ENCODE data around the gene BCAS1.
"Not testable (repeated sequence)": the region's sequence is repeated elsewhere in the genome, so short reads cannot be mapped to it uniquely, and the experiment has no call there.

BCAS1 gene

DNA sequence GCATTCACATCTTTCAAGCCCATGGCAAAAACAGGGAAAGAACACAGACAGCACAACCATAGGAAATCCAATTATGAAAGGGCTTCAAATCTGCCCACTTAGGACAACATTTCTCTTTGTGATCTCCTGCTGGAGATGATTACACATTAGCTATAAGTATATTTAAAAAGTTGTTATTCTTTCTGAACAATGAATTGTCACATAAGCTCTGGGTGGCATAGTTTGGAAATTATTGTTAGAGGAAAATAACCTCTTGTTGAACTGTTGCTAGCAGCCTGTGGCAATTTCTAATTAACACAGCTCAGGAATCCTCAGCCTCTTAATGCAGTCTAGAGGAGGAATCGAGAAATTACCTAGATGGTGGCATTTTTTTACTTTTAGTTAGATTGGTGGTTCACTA lies 54.9 kb downstream of the BCAS1 start:
- DNase-seq: no peak

DNA sequence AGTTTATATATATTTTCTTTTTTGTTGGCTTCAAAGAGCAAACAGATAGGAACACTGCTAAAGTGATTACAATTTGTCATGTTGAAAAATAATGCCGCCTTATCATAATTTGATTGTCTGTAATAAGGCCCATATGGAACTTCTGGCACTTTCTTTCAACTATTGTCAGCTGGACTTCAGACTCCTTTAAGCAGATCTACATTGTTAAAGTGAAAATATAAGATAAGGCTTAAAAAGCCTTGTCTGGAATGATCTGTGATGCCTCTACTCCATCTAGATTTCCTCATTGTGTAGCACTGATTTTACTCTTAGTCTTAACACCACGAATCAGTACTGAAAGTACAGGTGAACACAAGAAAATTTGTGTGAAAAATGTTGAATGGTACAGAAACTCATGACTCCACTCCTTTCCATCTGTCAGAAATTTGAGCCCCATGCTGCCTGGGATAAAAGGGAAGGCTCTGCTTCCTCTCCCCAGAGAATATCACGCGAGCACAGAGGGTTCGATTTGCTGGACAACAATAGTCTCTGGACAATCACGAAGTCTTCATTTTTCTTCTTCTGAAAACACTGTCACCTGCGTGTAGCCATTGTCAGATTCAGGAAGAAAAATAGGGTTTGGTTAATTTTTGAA lies 56.0 kb downstream of the BCAS1 start:
- DNase-seq: no peak

DNA sequence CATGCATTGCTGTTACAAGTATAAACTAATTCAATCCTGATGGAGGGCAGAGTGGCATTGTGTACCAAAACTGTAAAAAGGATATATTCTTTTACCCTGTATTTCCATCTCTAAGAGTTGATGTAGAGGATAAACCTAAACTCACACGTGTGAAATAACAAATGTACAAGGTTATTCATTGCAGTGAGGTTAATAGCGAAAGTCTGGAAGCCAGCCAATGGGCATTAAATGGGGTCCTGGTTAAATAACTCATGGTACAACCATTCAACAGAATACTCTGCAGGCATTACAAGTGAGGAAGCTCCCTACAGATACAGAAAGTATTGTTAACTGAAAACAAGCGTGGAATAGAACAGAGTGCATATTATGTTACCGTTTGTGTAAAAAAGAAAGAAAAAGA lies 56.9 kb downstream of the BCAS1 start:
- no peak for DNase-seq

- no peak for DNase-seq
Observed at GRCh38 chr20:54011346-54011745, 59.0 kb downstream of the BCAS1 start.

DNA sequence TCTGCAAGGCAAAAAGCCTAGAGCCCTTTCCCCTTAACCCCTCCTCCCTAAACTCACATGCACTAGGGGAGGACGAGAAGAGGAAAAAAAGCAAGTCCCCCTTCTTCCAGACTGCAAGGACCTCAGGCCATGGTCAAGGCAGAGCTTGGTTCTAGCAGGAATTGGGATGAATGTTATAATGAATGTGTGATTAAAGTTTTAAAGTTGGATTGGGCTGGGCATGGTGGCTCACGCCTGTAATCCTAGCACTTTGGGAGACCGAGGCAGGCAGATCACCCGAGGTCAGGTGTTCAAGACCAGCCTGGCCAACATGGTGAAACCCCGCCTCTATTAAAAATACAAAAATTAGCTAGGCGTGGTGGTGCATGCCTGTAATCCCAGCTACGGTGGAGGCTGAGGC lies 64.2 kb downstream of the BCAS1 start:
- DNase-seq: not testable (repeated sequence)

GRCh38 chr20:54005524-54005923 lies 64.9 kb downstream of the BCAS1 start:
- DNase-seq: no peak

- no peak for DNase-seq
Observed at GRCh38 chr20:54004445-54004844, 65.9 kb downstream of the BCAS1 start.

DNA sequence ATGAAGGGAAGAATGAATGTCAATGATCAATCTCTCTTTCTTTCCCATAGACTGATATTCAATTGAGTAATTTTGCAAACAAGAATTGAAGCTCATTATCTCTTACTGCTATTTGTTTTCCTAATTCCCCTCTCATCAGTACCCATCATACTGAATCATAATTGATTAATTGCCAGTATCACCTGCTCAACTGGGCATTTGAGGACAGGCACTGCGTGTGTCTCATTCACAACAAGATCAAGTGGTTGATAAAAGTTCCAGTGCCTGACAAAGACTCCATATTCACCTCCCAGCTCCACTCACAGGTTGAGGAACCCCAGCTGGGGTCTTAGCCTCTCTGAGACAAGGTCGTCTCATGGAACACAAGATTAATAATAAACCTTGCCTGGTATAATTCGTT lies 67.7 kb downstream of the BCAS1 start:
- DNase-seq: no peak

GRCh38 chr20:54002056-54002575 lies 68.3 kb downstream of the BCAS1 start:
- no peak for DNase-seq

DNA sequence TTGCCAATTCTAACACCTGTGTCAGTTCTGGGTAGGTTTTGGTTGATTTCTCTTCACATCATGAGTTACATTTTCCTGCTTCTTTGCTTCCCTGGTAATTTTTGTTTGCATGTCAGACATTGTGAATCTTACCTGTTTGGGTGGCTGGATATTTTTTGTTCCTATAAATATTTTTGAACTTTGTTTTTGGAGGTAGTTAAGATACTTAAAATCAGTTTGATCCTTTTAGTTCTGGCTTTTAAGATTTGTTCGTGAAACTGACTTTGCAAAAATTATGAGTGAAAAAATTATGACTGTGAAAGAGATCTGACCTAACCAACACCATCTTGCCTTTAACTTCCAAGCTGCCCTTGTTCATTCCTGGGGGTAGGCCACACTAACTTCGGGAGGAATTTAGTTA lies 69.5 kb downstream of the BCAS1 start:
- no peak for DNase-seq

GRCh38 chr20:54000262-54000661 lies 70.1 kb downstream of the BCAS1 start:
- DNase-seq: no peak

GRCh38 chr20:53999077-53999476 lies 71.3 kb downstream of the BCAS1 start:
- DNase-seq: no peak

- no peak for DNase-seq
Observed at GRCh38 chr20:53996584-53997486, 73.6 kb downstream of the BCAS1 start.

DNA sequence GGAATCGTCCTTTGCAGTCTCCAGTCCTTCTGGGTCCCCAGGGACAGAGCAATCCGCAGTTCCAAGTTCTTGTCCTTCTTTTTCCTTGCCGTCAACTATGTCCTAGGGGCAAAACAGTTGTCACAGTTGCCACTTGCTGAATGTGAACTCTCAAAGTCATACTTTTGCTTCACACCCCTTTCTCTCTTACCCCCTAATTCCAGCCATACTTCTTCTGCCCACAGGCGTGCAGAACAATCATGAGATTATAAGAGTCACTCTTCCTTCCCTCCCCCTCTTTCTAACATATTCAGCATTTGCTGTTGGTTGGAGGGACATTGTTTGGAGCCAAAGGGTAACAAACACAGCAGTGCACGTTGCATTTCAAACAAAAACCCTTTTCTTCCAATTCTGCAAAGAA lies 74.4 kb downstream of the BCAS1 start:
- DNase-seq: no peak

DNA sequence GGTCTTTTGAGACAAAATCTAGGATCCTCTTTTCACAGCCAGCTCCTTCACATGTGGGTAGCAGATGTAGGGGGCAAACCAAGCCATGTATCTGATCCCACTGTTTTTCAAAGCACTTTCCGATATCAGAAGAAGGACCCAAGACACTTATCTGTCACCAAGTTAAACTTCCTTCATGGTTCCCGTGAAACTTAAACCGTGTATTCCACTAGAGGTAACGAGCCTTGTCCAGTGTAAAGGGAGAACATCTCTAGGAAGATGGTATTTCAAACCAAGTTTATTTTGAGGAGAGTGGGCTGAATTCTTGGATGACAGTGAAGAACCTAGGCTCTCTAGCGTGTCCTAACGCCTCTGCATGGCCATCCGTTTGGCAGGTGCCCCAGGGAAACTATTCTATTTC lies 76.3 kb downstream of the BCAS1 start:
- DNase-seq: no peak

DNA sequence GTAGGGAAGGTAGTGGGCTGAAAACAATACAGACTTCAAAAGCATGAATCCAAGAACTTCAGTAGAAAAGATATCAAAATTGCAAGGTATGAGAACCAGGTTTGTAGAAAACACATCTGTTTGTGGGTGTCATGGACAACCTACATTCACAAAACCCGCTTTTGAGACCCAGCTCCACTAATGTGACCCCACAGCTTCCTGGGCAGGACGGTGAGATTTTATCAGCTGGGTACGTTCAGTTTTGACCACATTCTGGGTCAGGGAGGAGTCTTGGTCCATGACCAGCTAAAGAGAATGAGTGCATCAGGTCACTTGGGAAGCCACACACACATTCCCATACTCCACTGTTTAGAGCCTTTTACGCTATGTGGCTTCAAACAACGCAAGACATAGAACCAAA lies 77.1 kb downstream of the BCAS1 start:
- DNase-seq: no peak

GRCh38 chr20:53990768-53991450 lies 79.5 kb downstream of the BCAS1 start:
- no peak for DNase-seq

- no peak for DNase-seq
Observed at GRCh38 chr20:53990003-53990402, 80.4 kb downstream of the BCAS1 start.

DNA sequence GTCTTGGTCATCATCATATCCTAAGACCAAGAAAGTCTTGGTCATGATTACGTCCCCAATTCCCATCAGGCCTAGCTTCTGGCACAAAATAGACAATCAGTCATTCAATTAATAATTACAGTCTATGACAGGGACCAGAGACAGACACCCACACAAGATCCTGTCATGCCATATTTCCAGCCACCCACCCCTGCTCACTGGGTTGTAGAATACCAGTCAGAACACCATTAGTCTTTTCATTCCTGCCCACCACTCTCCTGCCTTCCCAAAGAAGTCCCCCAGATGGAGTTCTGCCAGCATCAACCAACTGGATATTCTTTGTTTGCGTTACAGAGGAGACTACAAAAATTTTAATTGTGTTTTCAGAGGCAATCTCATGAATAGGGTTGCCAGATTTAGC lies 81.0 kb downstream of the BCAS1 start:
- DNase-seq: no peak

DNA sequence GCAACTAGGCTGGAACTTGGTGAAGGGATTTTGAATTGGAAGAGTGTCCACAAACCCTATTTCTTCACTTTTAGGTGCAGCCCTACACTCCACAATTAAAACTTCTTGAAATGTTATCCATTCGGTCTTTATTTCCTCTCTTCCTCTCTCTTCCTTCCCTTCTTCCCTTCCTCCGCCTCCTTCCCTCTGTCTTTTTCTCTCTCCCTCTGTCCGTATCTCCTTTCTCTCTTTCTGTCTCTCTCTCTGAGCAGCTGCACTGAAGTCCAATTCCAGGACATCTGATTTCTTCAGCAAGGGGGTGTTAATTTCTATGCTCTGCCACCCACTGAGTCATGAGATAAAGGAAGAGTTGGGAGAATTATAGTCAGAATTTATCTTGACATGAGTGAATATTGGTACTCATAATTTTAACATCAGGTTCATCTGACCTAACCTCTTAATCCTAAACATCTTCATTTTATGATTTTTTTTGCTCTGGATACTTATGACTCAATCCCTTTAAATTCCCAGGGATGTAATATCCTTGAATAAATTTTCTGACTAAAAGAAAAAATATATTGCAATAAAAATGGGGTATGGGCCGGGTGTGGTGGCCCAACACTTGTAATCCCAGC lies 84.2 kb downstream of the BCAS1 start:
- no peak for DNase-seq

DNA sequence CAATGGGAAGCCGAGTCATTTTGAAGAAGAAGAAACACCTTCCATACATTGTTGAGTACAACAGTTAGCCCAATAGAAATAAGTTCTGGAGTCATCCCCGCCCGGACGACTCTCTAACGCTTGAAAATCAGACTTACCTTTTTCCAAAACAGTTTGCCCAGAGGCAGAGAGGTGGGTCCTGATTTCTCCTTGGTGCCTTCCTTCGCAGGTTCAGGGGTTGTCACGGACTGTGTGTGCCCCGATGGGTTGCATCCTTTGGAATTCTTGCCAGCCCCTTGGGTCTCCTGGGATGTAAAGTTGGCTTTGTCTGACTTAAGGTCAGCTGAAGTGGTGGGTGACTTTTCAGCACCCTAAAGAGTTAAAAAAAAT lies 85.3 kb downstream of the BCAS1 start:
- no peak for DNase-seq

- no peak for DNase-seq
Observed at GRCh38 chr20:53984356-53985149, 85.8 kb downstream of the BCAS1 start.

All from CD4-positive, alpha-beta T cell treated with Interleukin-10 for 1 hour (primary cell).